Right lobe of liver (tissue), 4 donors: ENCODE data around the gene ZSCAN10.

ENCODE experiments used
- CTCF ChIP-seq, 4 donors: fragments of 200-600 bp in 3 of 4; fragments of 450-650 bp in 1 of 4; IDR thresholded peaks; one replicate each; pipeline versions ENCODE4 v1.5.1 to v1.8.0; 2016 to 2022; ENCODE audit warnings: antibody characterized with exemption in 4 of 4, mild to moderate bottlenecking in 2 of 4
- POLR2A ChIP-seq: fragments of 450-650 bp; IDR thresholded peaks from one replicate; pipeline ENCODE4 v1.6.1; 2017; ENCODE audit warnings: antibody characterized with exemption, mild to moderate bottlenecking
- donor health status: DM: no; HTN: no; CAD: no.
- donor health status: DM: no; HTN: no; CAD: no.
- donor health status: DM: no; HTN: yes; CAD: no.

- TF ChIP-seq CTCF (IDR thresholded peaks at IDR 0.05) (no peak), POLR2A (no peak)
Observed at GRCh38 chr16:3115561-3115960, 16.5 kb upstream of the ZSCAN10 start.
